ENCODE results near the gene FIBCD1.
"Not testable (repeated sequence)": the region's sequence is repeated elsewhere in the genome, so short reads cannot be mapped to it uniquely, and the experiment has no call there.

FIBCD1 gene

DNA sequence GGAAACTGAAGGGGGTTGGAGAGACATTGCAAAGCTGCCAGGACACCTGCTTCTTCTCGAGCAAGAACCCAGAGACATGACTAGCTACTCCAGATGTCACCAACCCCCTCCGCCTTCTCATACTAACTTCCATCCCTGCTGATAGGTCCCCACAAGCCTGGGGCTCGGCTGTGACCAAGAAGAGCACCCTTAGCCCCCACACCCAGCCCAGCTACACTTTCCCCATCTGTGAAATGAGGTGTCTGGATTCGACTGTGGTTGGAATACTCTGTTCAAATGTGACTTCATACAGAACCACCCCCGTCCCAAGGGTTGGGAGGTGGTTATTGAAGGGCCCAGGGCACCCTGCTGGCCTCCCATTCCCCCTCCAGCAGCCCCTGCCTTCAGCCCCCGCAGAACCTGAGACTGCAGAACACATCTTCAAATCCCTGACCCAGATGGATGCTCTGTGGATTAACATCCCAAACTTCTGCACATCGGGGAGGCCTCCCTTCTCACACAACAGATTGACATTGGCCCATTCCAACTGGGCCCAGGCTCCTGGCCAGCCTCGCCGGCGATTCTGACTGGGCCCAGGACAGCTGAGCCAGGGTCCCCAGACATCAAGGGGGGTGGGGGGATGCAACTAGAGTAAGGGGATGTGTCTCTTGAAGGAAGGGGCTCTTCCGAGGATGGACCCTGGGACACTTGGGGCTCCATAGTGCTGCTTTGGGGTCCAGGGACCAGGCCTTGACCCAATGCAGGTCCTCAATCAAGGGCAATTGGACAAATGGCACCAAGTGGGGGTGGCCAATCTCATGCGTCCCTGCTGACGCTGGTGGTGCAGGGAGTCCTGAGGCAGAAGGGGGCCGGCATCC is 21.7 kb upstream of the FIBCD1 start:
- H3K27me3 ChIP-seq (ENCODE audit: insufficient read depth, low read length) = no peaks in the 10 kb centered on the region
- no peaks in the 10 kb centered on the region for H3K4me1 ChIP-seq (ENCODE audit: insufficient read depth, low read length)
- WGBS = 91% methylated on average over 14 of the region's 14 CpGs
- peaks cover 5% of the 10 kb centered on the region; the same call in 1 of the 2 replicates for H3K9me3 ChIP-seq (ENCODE audit: insufficient read depth, low read depth, low read length)
- no peak overlapping the region for H3K9ac ChIP-seq (ENCODE audit: low read depth, low read length)
- H3K27ac ChIP-seq (ENCODE audit: low read depth, low read length) = no peak overlapping the region
- H3K36me3 ChIP-seq (ENCODE audit: insufficient read depth, low read length) = no peaks in the 10 kb centered on the region
- H3K4me3 ChIP-seq (ENCODE audit: low read length) = no peak overlapping the region

GRCh38 chr9:130959809-130960334 is 20.8 kb upstream of the FIBCD1 start:
- WGBS = 92% methylated on average over 9 of the region's 9 CpGs
- Histone ChIP-seq H3K9me3 (ENCODE audit: insufficient read depth, low read depth, low read length) (peaks cover 5% of the 10 kb centered on the region; the same call in 1 of the 2 replicates), H3K4me1 (ENCODE audit: insufficient read depth, low read length) (no peaks in the 10 kb centered on the region), H3K4me3 (ENCODE audit: low read length) (no peak overlapping the region), H3K27ac (ENCODE audit: low read depth, low read length) (no peak overlapping the region), H3K9ac (ENCODE audit: low read depth, low read length) (no peak overlapping the region), H3K36me3 (ENCODE audit: insufficient read depth, low read length) (no peaks in the 10 kb centered on the region), H3K27me3 (ENCODE audit: insufficient read depth, low read length) (no peaks in the 10 kb centered on the region)

DNA sequence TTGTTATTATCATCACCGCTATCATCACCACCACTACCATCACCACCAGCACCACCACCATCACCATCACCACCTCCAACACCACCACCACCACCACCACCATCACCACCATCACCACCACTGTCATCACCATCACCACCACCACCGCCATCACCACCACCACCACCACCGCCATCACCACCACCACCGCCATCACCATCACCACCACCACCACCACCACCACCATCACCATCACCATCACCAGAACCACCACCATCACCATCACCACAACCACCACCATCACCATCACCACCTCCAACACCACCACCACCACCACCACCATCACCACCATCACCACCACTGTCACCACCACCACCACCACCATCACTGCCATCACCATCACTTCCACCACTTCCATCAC is 19.5 kb upstream of the FIBCD1 start:
- H3K27me3 ChIP-seq (ENCODE audit: insufficient read depth, low read length); H3K27ac ChIP-seq (ENCODE audit: low read depth, low read length); H3K4me1 ChIP-seq (ENCODE audit: insufficient read depth, low read length); H3K9me3 ChIP-seq (ENCODE audit: insufficient read depth, low read depth, low read length); H3K4me3 ChIP-seq (ENCODE audit: low read length); H3K36me3 ChIP-seq (ENCODE audit: insufficient read depth, low read length); H3K9ac ChIP-seq (ENCODE audit: low read depth, low read length): not testable (repeated sequence)
- 71% methylated on average over 4 of the region's 4 CpGs for WGBS

DNA sequence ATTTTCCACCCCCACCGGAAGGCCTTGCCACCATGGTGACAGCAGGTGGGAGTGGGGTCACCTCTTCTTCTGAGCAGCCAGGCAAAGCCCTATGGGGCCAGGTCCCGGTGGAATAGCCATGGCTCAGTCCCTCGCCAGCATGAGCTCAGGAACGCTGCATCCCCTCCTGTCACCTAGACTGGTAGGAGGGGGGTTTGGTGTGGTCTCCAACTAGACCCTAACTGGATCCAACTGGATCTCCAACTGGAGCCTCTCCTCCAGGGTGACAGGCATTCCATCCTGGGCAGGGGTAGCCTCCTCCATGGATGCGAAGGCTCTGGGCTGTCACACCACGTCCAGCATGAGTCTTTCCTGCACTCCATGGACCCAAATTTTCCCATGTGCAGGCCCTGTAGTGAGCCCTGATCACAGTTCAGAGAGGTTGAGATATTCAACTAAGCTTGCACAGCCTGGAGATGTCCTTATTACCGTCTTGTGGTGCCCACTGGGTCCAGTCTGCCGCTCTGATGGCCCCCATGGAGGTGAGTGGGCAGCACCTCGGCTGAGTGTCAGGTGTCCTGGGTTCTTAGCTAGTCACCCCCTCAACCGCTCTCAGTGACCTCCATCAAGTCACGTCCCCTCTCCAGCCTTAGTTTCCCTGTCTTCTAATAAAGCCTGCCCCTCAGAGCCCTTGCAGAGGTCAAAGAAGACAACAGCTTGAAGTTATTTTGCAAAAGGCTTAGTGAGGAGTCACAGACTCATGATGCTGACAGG is 18.6 kb upstream of the FIBCD1 start:
- Histone ChIP-seq H3K36me3 (ENCODE audit: insufficient read depth, low read length) (no peaks in the 10 kb centered on the region), H3K4me3 (ENCODE audit: low read length) (no peak overlapping the region), H3K9me3 (ENCODE audit: insufficient read depth, low read depth, low read length) (peaks cover 5% of the 10 kb centered on the region; the same call in 1 of the 2 replicates), H3K9ac (ENCODE audit: low read depth, low read length) (no peak overlapping the region), H3K4me1 (ENCODE audit: insufficient read depth, low read length) (no peaks in the 10 kb centered on the region), H3K27ac (ENCODE audit: low read depth, low read length) (no peak overlapping the region), H3K27me3 (ENCODE audit: insufficient read depth, low read length) (no peaks in the 10 kb centered on the region)
- WGBS = 91% methylated on average over 11 of the region's 11 CpGs

DNA sequence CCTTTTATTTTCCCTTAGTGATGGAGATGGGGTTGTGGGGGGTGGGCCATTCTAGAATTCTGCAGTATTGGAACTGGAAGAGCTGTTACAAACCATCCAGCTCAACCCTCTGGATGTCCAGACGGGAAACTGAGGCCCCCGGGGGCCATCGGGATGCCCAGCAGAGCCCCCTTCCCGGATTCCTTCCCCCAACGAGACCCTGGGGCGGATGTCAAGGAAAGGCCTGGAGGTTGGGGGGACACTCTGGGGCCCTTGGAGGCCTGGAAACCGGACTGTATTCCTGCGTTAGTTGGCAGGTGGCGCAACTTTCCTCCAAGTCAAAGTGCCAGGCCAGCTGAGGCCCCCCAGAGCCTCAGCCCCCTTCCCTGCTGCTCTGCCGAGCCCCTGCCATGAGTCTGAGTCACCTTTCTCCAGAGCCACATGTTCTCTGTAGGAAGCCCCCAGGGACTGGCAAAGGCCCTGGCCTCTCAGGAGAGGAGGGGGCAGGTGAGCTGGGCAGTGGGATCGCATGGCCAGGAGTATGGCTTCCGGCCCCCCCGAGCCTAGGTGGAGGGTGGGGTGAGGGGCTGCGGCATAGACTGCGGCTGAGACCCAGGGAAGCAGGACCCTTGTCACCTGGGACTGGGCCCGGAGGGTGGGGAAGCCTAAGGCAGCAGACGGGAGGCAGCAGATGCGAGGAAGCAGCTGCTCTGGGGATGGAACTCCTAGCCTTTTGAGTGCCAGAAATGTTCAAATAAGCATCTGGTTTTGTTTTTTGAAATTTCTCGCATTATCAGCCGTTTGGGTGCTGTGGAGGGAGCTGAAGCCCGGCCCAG is 17.8 kb upstream of the FIBCD1 start:
- Histone ChIP-seq H3K9me3 (ENCODE audit: insufficient read depth, low read depth, low read length) (peaks cover 5% of the 10 kb centered on the region; the same call in 1 of the 2 replicates), H3K4me3 (ENCODE audit: low read length) (no peak overlapping the region), H3K9ac (ENCODE audit: low read depth, low read length) (no peak overlapping the region), H3K27me3 (ENCODE audit: insufficient read depth, low read length) (no peaks in the 10 kb centered on the region), H3K4me1 (ENCODE audit: insufficient read depth, low read length) (no peaks in the 10 kb centered on the region), H3K27ac (ENCODE audit: low read depth, low read length) (no peak overlapping the region), H3K36me3 (ENCODE audit: insufficient read depth, low read length) (no peaks in the 10 kb centered on the region)
- 82% methylated on average over 21 of the region's 21 CpGs for WGBS

GRCh38 chr9:130955947-130956621 is 17.0 kb upstream of the FIBCD1 start:
- H3K4me3 ChIP-seq (ENCODE audit: low read length) = no peak overlapping the region

GRCh38 chr9:130954925-130955324 is 15.9 kb upstream of the FIBCD1 start:
- not testable (repeated sequence) for H3K27ac ChIP-seq (ENCODE audit: low read depth, low read length); H3K4me3 ChIP-seq (ENCODE audit: low read length); H3K36me3 ChIP-seq (ENCODE audit: insufficient read depth, low read length); H3K9ac ChIP-seq (ENCODE audit: low read depth, low read length); H3K4me1 ChIP-seq (ENCODE audit: insufficient read depth, low read length); H3K27me3 ChIP-seq (ENCODE audit: insufficient read depth, low read length); H3K9me3 ChIP-seq (ENCODE audit: insufficient read depth, low read depth, low read length)
- WGBS = 92% methylated on average over 2 of the region's 2 CpGs

More at GRCh38 chr9:130955947-130956621, 17.0 kb upstream of the FIBCD1 start:
- no peak overlapping the region for H3K27ac ChIP-seq (ENCODE audit: low read depth, low read length)
- H3K4me1 ChIP-seq (ENCODE audit: insufficient read depth, low read length) = no peaks in the 10 kb centered on the region
- H3K9me3 ChIP-seq (ENCODE audit: insufficient read depth, low read depth, low read length) = peaks cover 5% of the 10 kb centered on the region; the same call in 1 of the 2 replicates
- H3K36me3 ChIP-seq (ENCODE audit: insufficient read depth, low read length) = no peaks in the 10 kb centered on the region
- WGBS = 75% methylated on average over 15 of the region's 18 CpGs
- H3K27me3 ChIP-seq (ENCODE audit: insufficient read depth, low read length) = no peaks in the 10 kb centered on the region
- no peak overlapping the region for H3K9ac ChIP-seq (ENCODE audit: low read depth, low read length)

DNA sequence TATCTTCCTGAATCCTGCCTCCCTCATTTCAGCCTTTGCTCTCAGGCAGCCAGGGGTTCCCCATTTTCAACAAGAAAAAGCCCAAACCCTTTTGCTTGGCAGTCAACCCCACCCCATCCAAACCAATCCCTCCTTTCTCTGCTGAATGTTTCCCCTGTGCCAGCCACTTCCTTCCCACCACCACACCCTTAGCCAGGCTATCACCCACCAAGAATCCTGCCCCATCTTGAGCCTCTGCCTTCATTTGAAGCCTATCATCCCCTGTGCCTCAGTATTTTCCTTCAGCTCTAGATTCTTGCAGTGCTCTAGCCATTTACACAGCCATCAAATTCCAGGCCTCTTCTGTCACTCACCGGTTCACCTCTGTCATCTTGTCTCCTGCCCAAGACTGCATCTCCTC is 15.3 kb upstream of the FIBCD1 start:
- H3K4me3 ChIP-seq (ENCODE audit: low read length) = no peak overlapping the region
- H3K9me3 ChIP-seq (ENCODE audit: insufficient read depth, low read depth, low read length) = peaks cover 9% of the 10 kb centered on the region
- H3K9ac ChIP-seq (ENCODE audit: low read depth, low read length) = no peak overlapping the region
- 90% methylated on average over 1 of the region's 1 CpG for WGBS
- no peaks in the 10 kb centered on the region for H3K4me1 ChIP-seq (ENCODE audit: insufficient read depth, low read length)
- H3K27me3 ChIP-seq (ENCODE audit: insufficient read depth, low read length) = no peaks in the 10 kb centered on the region
- no peak overlapping the region for H3K27ac ChIP-seq (ENCODE audit: low read depth, low read length)
- H3K36me3 ChIP-seq (ENCODE audit: insufficient read depth, low read length) = no peaks in the 10 kb centered on the region

DNA sequence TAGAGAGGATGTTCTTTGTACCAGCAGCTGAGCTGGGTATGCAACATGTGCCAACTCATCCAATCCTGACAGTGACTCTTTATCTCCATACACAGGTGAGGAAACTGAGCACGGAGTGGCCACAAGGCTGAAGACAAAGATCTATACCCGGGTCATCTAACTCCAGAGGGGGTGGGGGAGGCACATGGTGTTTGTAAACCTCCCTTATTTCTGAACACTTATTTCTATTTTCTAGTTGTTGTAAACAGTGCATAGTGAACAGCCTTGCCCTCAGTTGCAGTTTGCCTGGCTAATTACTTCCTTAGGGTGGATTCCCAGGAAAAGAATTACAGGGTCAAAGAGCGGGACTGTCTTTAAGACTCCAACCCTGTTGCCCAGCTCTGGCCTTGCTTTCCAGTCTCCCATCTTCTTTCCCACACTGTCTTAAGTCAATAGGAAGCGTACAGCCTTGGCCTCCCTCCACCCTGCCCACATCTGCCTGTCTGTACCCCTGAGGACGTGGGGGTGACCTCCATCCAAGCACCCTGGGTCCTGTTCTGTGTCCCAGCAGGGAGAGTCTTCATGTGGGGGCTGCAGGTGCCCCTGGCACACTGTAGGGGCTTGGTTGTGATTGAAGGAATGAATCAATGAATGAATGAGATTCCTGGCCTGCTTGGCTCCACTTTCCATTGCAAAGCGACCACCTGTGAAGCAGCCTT is 13.2 kb upstream of the FIBCD1 start:
- H3K9me3 ChIP-seq (ENCODE audit: insufficient read depth, low read depth, low read length) = peaks cover 4% of the 10 kb centered on the region; the same call in 1 of the 2 replicates
- H3K27me3 ChIP-seq (ENCODE audit: insufficient read depth, low read length) = no peaks in the 10 kb centered on the region
- no peak overlapping the region for H3K4me3 ChIP-seq (ENCODE audit: low read length)
- no peaks in the 10 kb centered on the region for H3K36me3 ChIP-seq (ENCODE audit: insufficient read depth, low read length)
- 86% methylated on average over 5 of the region's 6 CpGs for WGBS
- H3K27ac ChIP-seq (ENCODE audit: low read depth, low read length) = no peak overlapping the region
- no peak overlapping the region for H3K9ac ChIP-seq (ENCODE audit: low read depth, low read length)
- H3K4me1 ChIP-seq (ENCODE audit: insufficient read depth, low read length) = no peaks in the 10 kb centered on the region

GRCh38 chr9:130950039-130950311 is 10.9 kb upstream of the FIBCD1 start:
- WGBS = 81% methylated on average over 1 of the region's 1 CpG
- Histone ChIP-seq H3K9me3 (ENCODE audit: insufficient read depth, low read depth, low read length) (peaks cover 4% of the 10 kb centered on the region; the same call in 1 of the 2 replicates), H3K36me3 (ENCODE audit: insufficient read depth, low read length) (no peaks in the 10 kb centered on the region), H3K4me3 (ENCODE audit: low read length) (no peak overlapping the region), H3K4me1 (ENCODE audit: insufficient read depth, low read length) (no peaks in the 10 kb centered on the region), H3K27ac (ENCODE audit: low read depth, low read length) (no peak overlapping the region), H3K27me3 (ENCODE audit: insufficient read depth, low read length) (no peaks in the 10 kb centered on the region), H3K9ac (ENCODE audit: low read depth, low read length) (no peak overlapping the region)
